GM12891 (cell line): ENCODE results near the gene ANKZF1.

Experiments
- PAX5 ChIP-seq: IDR thresholded peaks from 2 replicates; pipeline ENCODE4 v1.6.1; 2011; ENCODE audit warnings: low read length, moderate library complexity, mild to moderate bottlenecking; ENCODE audit not compliant: insufficient read depth, severe bottlenecking
- POLR2A ChIP-seq: IDR thresholded peaks from 2 replicates; pipeline ENCODE4 v1.6.1; 2011; ENCODE audit warnings: low read depth, low read length, control low read depth
- POLR2AphosphoS5 ChIP-seq: IDR thresholded peaks from 2 replicates; pipeline ENCODE4 v1.6.1; 2011; ENCODE audit warnings: low read depth, low read length, control low read depth
- TAF1 ChIP-seq: IDR thresholded peaks from 2 replicates; pipeline ENCODE4 v1.6.1; 2011; ENCODE audit warnings: low read depth, low read length, control low read depth

GRCh38 chr2:219270055-219270372, 40.4 kb downstream of the ANKZF1 start:
- TF ChIP-seq TAF1 (no peak), POLR2AphosphoS5 (no peak), POLR2A (no peak), PAX5 (no peak)
